GM23338 (cell line): Measurements from ENCODE around the gene SNRPB2. TPM values are rescaled to one million over a fixed set of nuclear protein-coding genes. Genes with fewer than 3 reads are reported as not detected.

ENCODE experiments used
- ATAC-seq: fragments of 200-7000 bp; cut with Tn5 transposase; 3 replicates; pipeline ENCODE4 v1.9.1; 2020
- DNase-seq: peaks from one replicate; pipeline ENCODE4 v3.0.0-alpha.2; 2015; ENCODE audit warnings: low spot score
- H2AFZ ChIP-seq: fragments of 200-600 bp; sonication (generic); 2 replicates; pipeline ENCODE4 v1.8.0; 2016; ENCODE audit warnings: antibody characterized with exemption, mild to moderate bottlenecking, moderate library complexity
- H3F3A ChIP-seq: fragments of 200-600 bp; sonication (generic); replicated peaks from 2 replicates; pipeline ENCODE4 v1.8.0; 2017; ENCODE audit warnings: antibody characterized with exemption, mixed run types, low read depth
- H3K27ac ChIP-seq: fragments of 200-600 bp; sonication (generic); 2 replicates; pipeline ENCODE4 v1.6.1; 2016; ENCODE audit warnings: low read depth
- H3K27me3 ChIP-seq: fragments of 200-600 bp; sonication (generic); 2 replicates; pipeline ENCODE4 v1.8.0; 2016; ENCODE audit warnings: mild to moderate bottlenecking, mixed run types, moderate library complexity; ENCODE audit not compliant: insufficient read depth
- H3K36me3 ChIP-seq: fragments of 200-600 bp; sonication (generic); 2 replicates; pipeline ENCODE4 v1.8.0; 2016; ENCODE audit warnings: mild to moderate bottlenecking; ENCODE audit not compliant: insufficient read depth
- H3K4me1 ChIP-seq: fragments of 200-600 bp; sonication (generic); 2 replicates; pipeline ENCODE4 v1.8.0; 2016; ENCODE audit warnings: mild to moderate bottlenecking, moderate library complexity; ENCODE audit not compliant: insufficient read depth
- H3K4me2 ChIP-seq: fragments of 200-600 bp; sonication (generic); 2 replicates; pipeline ENCODE4 v1.7.1; 2017; ENCODE audit warnings: mixed run types
- H3K4me3 ChIP-seq: fragments of 200-600 bp; sonication (generic); 2 replicates; pipeline ENCODE4 v1.6.1; 2016; ENCODE audit warnings: mixed run types
- H3K79me2 ChIP-seq: fragments of 200-600 bp; sonication (generic); replicated peaks from 2 replicates; pipeline ENCODE4 v1.8.0; 2017; ENCODE audit warnings: mild to moderate bottlenecking; ENCODE audit not compliant: insufficient read depth
- H3K9me2 ChIP-seq: fragments of 200-600 bp; sonication (generic); 2 replicates; pipeline ENCODE4 v1.8.0; 2017; ENCODE audit not compliant: insufficient read depth
- H4K20me1 ChIP-seq: fragments of 200-600 bp; sonication (generic); replicated peaks from 2 replicates; pipeline ENCODE4 v1.8.0; 2017; ENCODE audit warnings: mild to moderate bottlenecking; ENCODE audit not compliant: insufficient read depth
- H3K27ac Mint-ChIP-seq: 2 replicates; pipeline ENCODE4 v1.8.0; 2020; ENCODE audit warnings: inconsistent platforms, mild to moderate bottlenecking, moderate library complexity, mixed read lengths
- H3K27me3 Mint-ChIP-seq: 3 replicates; pipeline ENCODE4 v1.8.0; 2022; ENCODE audit warnings: low read depth, mild to moderate bottlenecking, moderate library complexity, mixed read lengths, inconsistent platforms; ENCODE audit not compliant: insufficient read depth, poor library complexity
- H3K36me3 Mint-ChIP-seq: 3 replicates; pipeline ENCODE4 v1.8.0; 2021; ENCODE audit warnings: low read depth, mild to moderate bottlenecking, inconsistent platforms, moderate library complexity, mixed read lengths
- H3K4me1 Mint-ChIP-seq: 3 replicates; pipeline ENCODE4 v1.8.0; 2020; ENCODE audit warnings: mild to moderate bottlenecking, inconsistent platforms, mixed read lengths
- H3K4me3 Mint-ChIP-seq: 3 replicates; pipeline ENCODE4 v1.8.0; 2021; ENCODE audit warnings: moderate library complexity, mild to moderate bottlenecking, inconsistent platforms, mixed read lengths
- H3K9me3 Mint-ChIP-seq: 3 replicates; pipeline ENCODE4 v1.8.0; 2020; ENCODE audit warnings: moderate library complexity, mild to moderate bottlenecking, inconsistent platforms, mixed read lengths
- CREB1 ChIP-seq: fragments of 250-450 bp; sonication (Bioruptor Pico); IDR thresholded peaks from 2 replicates; pipeline ENCODE4 v1.5.0; 2020; ENCODE audit warnings: low read depth, mild to moderate bottlenecking, moderate library complexity
- EZH2 ChIP-seq: fragments of 200-600 bp; sonication (generic); IDR thresholded peaks from one replicate; pipeline ENCODE4 v1.8.0; 2017; ENCODE audit warnings: antibody characterized with exemption, mild to moderate bottlenecking, low read depth; ENCODE audit not compliant: unreplicated experiment
- EZH2phosphoT487 ChIP-seq: fragments of 200-600 bp; sonication (generic); IDR thresholded peaks from one replicate; pipeline ENCODE4 v1.8.1; 2018; ENCODE audit warnings: antibody characterized with exemption; ENCODE audit not compliant: unreplicated experiment
- JUNB ChIP-seq: IDR thresholded peaks from one replicate; pipeline ENCODE4 v1.6.1; 2016; ENCODE audit warnings: antibody characterized with exemption; ENCODE audit not compliant: unreplicated experiment
- NANOG ChIP-seq: IDR thresholded peaks from 2 replicates; pipeline ENCODE4 v1.6.1; 2016; ENCODE audit warnings: antibody characterized with exemption, borderline replicate concordance
- POLR2AphosphoS5 ChIP-seq: IDR thresholded peaks from 2 replicates; pipeline ENCODE4 v1.6.1; 2016; ENCODE audit warnings: antibody characterized with exemption, low read depth
- STAT1 ChIP-seq: IDR thresholded peaks from one replicate; pipeline ENCODE4 v1.6.1; 2016; ENCODE audit warnings: antibody characterized with exemption; ENCODE audit not compliant: unreplicated experiment
- ZNF114 ChIP-seq: fragments of 250-450 bp; sonication (Bioruptor Pico); IDR thresholded peaks from 2 replicates; pipeline ENCODE4 v1.5.0; 2020; ENCODE audit warnings: mild to moderate bottlenecking, moderate library complexity
- ZNF331 ChIP-seq: fragments of 250-450 bp; sonication (Bioruptor Pico); IDR thresholded peaks from 2 replicates; pipeline ENCODE4 v1.5.0; 2020; ENCODE audit warnings: low read depth, mild to moderate bottlenecking, moderate library complexity
- polyA plus RNA-seq: library from polyadenylated mRNA; unstranded; fragments of >200 nt; fragmentation: Nextera tagmentation; extraction: Ambion mirVana; gene quantifications from 2 replicates; pipeline ENCODE4 v1.2.1, GENCODE V29; 2016
- total RNA-seq: library from RNA; depleted of rRNA; stranded (reverse); fragments of >200 nt; shearing (Covaris generic); gene quantifications from 2 replicates; pipeline ENCODE4 v1.2.3, GENCODE V29; 2014
- TF ChIP-seq, protein P1 (sequence below): IDR thresholded peaks from 2 replicates; pipeline ENCODE4 v1.6.1; 2016; ENCODE audit warnings: antibody characterized with exemption
- TF ChIP-seq, protein P2 (sequence below), 2 experiments: fragments of 200-600 bp in 1 of 2; sonication (generic) in 1 of 2; conservative IDR thresholded peaks; 2 replicates each; pipeline versions ENCODE4 v1.5.1 to v1.6.1; 2016 to 2017; ENCODE audit warnings: antibody characterized with exemption in 2 of 2, low read depth in 2 of 2, mild to moderate bottlenecking in 2 of 2, moderate library complexity in 1 of 2
- TF ChIP-seq, protein P3 (sequence below): fragments of 250-450 bp; sonication (Bioruptor Pico); IDR thresholded peaks from 2 replicates; pipeline ENCODE4 v1.5.0; 2020; ENCODE audit warnings: mild to moderate bottlenecking, moderate library complexity
- TF ChIP-seq, protein P4 (sequence below): IDR thresholded peaks from one replicate; pipeline ENCODE4 v1.6.1; 2018; ENCODE audit warnings: antibody characterized with exemption; ENCODE audit not compliant: unreplicated experiment

The SNRPB2 gene
- total and polyA plus RNA-seq, 2 experiments from 2014 or later = 94.9 to 377 TPM

DNA sequence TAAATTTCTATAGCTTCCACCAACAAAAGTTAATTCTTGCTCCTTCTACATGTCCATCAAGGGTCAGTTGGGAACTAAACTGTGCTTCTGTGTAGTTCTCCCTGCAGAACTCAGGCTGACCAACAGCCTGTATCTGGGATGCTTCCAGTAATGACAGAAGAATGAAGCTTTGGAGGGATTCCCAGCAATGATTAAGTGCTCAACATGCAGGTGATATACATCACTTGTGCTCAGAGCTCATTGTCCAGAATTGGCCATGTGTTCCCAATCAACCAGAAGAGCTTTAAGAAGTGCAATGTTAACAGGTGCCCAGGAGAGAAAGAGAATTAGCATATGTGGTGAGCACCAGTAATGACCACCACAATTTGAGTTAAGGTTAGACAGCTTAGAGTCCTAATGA lies 37.4 kb upstream of the SNRPB2 start:
- Histone ChIP-seq H3K4me3 (no peak overlapping the region), H3F3A (no peaks in the 10 kb centered on the region), H3K27me3 (no peaks in the 10 kb centered on the region), H4K20me1 (no peaks in the 10 kb centered on the region), H3K9me2 (no peaks in the 10 kb centered on the region), H2AFZ (no peak overlapping the region), H3K4me1 (no peaks in the 10 kb centered on the region), H3K4me2 (no peak overlapping the region), H3K79me2 (no peaks in the 10 kb centered on the region), H3K36me3 (no peaks in the 10 kb centered on the region), H3K27ac (no peak overlapping the region)
- Mint-ChIP-seq H3K4me1 (no peaks in the 10 kb centered on the region), H3K27me3 (no peaks in the 10 kb centered on the region), H3K36me3 (no peaks in the 10 kb centered on the region), H3K27ac (no peak overlapping the region), H3K4me3 (no peak overlapping the region), H3K9me3 (no peaks in the 10 kb centered on the region)
- TF ChIP-seq, protein P1, sequence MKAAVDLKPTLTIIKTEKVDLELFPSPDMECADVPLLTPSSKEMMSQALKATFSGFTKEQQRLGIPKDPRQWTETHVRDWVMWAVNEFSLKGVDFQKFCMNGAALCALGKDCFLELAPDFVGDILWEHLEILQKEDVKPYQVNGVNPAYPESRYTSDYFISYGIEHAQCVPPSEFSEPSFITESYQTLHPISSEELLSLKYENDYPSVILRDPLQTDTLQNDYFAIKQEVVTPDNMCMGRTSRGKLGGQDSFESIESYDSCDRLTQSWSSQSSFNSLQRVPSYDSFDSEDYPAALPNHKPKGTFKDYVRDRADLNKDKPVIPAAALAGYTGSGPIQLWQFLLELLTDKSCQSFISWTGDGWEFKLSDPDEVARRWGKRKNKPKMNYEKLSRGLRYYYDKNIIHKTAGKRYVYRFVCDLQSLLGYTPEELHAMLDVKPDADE = no peak
- TF ChIP-seq, protein P2, sequence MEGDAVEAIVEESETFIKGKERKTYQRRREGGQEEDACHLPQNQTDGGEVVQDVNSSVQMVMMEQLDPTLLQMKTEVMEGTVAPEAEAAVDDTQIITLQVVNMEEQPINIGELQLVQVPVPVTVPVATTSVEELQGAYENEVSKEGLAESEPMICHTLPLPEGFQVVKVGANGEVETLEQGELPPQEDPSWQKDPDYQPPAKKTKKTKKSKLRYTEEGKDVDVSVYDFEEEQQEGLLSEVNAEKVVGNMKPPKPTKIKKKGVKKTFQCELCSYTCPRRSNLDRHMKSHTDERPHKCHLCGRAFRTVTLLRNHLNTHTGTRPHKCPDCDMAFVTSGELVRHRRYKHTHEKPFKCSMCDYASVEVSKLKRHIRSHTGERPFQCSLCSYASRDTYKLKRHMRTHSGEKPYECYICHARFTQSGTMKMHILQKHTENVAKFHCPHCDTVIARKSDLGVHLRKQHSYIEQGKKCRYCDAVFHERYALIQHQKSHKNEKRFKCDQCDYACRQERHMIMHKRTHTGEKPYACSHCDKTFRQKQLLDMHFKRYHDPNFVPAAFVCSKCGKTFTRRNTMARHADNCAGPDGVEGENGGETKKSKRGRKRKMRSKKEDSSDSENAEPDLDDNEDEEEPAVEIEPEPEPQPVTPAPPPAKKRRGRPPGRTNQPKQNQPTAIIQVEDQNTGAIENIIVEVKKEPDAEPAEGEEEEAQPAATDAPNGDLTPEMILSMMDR (conservative IDR thresholded peaks at IDR 0.05; ENCODE audit: low read depth in 2 of 2) = no peak
- TF ChIP-seq POLR2AphosphoS5 (no peak), ZNF114 (no peak), STAT1 (no peak), EZH2phosphoT487 (no peak), JUNB (no peak), ZNF331 (CRISPR knock-in tag) (no peak), CREB1 (CRISPR knock-in tag) (no peak), NANOG (no peak), EZH2 (no peak)
- TF ChIP-seq, protein P3, sequence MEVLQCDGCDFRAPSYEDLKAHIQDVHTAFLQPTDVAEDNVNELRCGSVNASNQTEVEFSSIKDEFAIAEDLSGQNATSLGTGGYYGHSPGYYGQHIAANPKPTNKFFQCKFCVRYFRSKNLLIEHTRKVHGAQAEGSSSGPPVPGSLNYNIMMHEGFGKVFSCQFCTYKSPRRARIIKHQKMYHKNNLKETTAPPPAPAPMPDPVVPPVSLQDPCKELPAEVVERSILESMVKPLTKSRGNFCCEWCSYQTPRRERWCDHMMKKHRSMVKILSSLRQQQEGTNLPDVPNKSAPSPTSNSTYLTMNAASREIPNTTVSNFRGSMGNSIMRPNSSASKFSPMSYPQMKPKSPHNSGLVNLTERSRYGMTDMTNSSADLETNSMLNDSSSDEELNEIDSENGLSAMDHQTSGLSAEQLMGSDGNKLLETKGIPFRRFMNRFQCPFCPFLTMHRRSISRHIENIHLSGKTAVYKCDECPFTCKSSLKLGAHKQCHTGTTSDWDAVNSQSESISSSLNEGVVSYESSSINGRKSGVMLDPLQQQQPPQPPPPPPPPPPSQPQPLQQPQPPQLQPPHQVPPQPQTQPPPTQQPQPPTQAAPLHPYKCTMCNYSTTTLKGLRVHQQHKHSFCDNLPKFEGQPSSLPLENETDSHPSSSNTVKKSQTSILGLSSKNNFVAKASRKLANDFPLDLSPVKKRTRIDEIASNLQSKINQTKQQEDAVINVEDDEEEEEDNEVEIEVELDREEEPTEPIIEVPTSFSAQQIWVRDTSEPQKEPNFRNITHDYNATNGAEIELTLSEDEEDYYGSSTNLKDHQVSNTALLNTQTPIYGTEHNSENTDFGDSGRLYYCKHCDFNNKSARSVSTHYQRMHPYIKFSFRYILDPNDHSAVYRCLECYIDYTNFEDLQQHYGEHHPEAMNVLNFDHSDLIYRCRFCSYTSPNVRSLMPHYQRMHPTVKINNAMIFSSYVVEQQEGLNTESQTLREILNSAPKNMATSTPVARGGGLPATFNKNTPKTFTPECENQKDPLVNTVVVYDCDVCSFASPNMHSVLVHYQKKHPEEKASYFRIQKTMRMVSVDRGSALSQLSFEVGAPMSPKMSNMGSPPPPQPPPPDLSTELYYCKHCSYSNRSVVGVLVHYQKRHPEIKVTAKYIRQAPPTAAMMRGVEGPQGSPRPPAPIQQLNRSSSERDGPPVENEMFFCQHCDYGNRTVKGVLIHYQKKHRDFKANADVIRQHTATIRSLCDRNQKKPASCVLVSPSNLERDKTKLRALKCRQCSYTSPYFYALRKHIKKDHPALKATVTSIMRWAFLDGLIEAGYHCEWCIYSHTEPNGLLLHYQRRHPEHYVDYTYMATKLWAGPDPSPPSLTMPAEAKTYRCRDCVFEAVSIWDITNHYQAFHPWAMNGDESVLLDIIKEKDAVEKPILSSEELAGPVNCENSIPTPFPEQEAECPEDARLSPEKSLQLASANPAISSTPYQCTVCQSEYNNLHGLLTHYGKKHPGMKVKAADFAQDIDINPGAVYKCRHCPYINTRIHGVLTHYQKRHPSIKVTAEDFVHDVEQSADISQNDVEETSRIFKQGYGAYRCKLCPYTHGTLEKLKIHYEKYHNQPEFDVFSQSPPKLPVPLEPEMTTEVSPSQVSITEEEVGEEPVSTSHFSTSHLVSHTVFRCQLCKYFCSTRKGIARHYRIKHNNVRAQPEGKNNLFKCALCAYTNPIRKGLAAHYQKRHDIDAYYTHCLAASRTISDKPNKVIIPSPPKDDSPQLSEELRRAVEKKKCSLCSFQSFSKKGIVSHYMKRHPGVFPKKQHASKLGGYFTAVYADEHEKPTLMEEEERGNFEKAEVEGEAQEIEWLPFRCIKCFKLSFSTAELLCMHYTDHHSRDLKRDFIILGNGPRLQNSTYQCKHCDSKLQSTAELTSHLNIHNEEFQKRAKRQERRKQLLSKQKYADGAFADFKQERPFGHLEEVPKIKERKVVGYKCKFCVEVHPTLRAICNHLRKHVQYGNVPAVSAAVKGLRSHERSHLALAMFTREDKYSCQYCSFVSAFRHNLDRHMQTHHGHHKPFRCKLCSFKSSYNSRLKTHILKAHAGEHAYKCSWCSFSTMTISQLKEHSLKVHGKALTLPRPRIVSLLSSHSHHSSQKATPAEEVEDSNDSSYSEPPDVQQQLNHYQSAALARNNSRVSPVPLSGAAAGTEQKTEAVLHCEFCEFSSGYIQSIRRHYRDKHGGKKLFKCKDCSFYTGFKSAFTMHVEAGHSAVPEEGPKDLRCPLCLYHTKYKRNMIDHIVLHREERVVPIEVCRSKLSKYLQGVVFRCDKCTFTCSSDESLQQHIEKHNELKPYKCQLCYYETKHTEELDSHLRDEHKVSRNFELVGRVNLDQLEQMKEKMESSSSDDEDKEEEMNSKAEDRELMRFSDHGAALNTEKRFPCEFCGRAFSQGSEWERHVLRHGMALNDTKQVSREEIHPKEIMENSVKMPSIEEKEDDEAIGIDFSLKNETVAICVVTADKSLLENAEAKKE (CRISPR knock-in tag) = no peak
- TF ChIP-seq, protein P4, sequence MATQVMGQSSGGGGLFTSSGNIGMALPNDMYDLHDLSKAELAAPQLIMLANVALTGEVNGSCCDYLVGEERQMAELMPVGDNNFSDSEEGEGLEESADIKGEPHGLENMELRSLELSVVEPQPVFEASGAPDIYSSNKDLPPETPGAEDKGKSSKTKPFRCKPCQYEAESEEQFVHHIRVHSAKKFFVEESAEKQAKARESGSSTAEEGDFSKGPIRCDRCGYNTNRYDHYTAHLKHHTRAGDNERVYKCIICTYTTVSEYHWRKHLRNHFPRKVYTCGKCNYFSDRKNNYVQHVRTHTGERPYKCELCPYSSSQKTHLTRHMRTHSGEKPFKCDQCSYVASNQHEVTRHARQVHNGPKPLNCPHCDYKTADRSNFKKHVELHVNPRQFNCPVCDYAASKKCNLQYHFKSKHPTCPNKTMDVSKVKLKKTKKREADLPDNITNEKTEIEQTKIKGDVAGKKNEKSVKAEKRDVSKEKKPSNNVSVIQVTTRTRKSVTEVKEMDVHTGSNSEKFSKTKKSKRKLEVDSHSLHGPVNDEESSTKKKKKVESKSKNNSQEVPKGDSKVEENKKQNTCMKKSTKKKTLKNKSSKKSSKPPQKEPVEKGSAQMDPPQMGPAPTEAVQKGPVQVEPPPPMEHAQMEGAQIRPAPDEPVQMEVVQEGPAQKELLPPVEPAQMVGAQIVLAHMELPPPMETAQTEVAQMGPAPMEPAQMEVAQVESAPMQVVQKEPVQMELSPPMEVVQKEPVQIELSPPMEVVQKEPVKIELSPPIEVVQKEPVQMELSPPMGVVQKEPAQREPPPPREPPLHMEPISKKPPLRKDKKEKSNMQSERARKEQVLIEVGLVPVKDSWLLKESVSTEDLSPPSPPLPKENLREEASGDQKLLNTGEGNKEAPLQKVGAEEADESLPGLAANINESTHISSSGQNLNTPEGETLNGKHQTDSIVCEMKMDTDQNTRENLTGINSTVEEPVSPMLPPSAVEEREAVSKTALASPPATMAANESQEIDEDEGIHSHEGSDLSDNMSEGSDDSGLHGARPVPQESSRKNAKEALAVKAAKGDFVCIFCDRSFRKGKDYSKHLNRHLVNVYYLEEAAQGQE = no peak
- DNase-seq (no peak), ATAC-seq (no peak)
